D341Med (cell line): Measurements from ENCODE around the gene UGT3A1.
"Not testable (repeated sequence)": the region's sequence is repeated elsewhere in the genome, so short reads cannot be mapped to it uniquely, and the experiment has no call there.

ENCODE experiments used
- DNase-seq: peaks from one replicate; pipeline ENCODE4 v3.0.0; 2012; ENCODE audit warnings: low spot score

UGT3A1 gene

DNA sequence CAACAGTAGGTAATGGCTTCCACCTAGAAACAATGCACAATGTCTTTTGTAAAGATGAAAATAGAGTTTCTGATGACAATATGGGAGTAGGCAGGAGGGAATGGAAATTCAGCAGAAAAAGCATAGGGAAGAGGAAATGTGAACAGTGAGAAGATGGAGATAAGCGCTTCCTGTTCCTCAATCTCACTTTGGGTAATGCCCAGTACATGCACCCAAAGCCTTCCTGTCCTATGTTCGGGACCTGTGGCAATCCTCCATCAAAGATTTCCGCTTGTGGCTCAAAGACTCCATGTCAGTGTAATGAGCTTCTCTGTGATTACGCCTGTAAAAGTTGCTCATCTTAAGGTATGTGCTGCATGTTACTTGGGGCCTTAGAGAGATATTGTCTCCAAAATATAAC, 2.7 kb downstream of the UGT3A1 start:
- no peak for DNase-seq

DNA sequence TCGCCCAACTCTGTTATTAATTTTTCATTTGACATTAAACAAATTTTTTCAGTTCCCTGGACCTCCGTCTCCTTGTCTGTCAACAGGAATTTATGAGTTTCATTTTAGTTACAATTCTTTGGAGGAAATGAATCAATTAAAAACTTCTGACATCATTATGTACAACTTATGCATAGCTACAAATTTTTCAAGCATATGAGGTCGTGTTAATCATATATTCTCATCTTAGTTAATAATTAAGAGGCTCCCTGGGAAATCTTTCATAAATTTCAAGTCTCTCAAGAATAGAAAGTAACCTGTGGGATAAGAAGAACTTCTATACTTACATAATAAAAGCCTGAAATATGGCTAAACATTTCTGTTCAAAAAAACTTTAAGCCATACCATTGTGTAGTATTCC, 3.4 kb downstream of the UGT3A1 start:
- DNase-seq, result no peak

DNA sequence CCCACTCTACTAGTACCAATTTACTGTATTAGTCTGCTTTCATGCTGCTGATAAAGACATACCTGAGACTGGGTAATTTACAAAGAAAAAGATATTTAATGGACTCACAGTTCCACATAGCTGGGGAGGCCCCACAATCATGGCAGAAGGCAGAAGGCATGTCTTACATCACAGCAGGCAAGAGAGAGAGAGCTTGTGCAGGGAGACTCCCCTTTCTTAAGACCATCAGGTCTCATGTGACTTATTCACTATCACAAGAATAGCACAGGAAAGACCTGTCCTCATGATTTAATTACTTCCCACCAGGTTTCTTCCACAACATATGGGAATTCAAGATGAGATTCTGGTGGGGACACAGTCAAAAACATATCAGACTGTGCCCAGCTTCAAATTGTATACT, 11.5 kb downstream of the UGT3A1 start:
- DNase-seq, result no peak

DNA sequence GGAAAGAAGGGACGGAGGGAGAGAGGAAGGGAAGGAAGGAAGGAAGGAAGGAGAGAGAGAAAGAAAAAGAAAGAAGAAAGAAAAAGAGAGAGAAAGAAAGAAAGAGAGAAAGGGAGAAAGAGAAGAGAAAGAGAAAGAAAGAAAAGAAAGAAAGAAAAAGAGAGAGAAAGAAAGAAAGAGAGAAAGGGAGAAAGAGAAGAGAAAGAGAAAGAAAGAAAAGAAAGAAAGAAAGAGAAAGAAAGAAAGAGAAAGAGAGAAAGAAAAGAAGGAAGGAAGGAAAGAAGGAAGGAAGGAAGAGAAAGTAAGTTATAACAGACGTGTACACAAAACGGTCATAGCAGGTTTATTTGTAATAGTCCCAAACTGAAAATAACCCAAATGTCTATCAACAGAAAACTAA, 14.3 kb downstream of the UGT3A1 start:
- DNase-seq, result not testable (repeated sequence)

DNA sequence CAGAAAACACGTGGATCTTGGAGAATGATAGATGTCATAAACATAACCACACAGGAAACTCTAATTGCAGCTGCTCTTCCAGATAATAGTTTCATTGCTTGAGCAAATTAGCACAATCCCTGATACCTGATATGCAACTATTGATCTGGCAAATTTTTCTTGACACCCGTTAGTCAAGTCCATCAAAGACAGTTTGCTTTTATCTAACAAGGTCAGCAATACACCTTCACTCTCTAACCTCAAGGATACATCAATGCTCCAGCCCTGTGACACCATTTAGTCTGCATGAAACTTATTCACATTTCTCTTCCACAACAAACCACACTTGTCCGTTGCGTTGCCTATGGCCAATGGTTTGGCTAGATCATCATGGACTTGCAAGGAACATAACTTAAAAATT, 16.6 kb downstream of the UGT3A1 start:
- DNase-seq, result no peak

DNA sequence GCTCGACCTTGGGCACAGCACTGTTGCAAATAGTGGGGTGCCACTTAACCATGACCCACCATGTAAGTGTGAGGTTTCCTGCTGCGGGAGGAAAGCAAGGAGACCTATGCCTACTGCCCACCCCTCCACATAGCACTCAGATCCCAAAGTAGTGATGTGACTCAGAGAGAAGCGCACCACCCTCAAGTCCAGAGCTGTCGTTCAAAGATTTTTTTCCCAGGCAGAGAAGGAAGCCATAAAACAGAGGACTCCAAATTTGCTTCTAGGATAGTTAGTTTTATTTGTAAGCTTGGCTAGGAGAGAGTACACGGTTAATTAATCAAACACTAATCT, 19.3 kb downstream of the UGT3A1 start:
- no peak for DNase-seq

DNA sequence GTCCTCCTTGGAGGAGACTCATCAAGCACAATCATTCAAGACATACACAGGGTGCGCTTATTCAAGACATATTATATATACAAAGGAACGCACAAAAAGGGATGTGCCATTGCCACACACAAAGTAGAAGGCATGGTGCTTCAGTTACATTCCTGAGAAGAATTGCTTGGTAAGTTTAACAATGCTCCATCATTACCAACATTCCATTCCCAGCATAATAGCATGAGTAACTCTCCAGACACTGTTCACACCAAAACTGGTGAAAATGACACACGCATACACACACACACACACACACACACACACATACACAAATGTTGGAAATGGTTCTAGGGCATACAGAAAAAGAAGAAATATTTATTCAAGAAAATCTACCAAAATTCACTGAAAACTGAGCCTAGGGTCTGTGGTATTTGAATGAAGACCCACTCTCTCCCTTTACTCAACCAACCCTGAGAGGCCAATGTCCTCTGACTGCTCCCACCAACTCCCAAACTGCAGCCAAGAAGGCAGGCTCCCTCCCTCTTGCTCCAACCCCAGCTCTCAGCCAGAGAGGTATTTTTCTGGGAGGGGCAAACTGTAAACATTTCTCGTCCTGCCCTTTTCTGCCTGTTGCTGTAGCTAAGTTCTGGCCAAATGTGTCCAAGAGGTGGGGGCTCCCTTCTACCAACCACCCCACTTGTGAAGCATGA, 19.9 kb downstream of the UGT3A1 start:
- no peak for DNase-seq

DNA sequence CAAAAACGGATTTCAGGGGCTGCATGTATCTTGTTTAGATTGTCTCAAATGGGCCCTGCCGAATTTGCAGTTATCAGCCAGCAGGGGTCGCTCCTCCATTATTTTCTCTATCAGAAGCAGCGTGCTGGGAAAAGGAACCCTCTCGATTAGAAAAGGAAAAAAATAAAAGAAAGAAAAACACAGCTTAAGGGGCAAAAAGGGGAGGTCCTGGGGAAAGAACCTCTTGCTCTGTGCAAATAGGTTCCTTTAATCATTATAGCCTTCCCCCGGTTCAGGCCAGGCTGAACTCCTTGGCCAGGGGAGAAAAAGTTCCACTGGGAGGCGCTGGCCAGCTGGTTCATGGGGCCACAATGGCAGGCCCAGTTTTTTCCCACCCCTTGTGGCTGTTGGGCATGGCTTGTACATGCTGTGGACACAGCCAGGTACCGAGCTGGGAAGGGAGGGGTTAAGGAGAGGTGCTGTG, 27.8 kb downstream of the UGT3A1 start:
- DNase-seq, result no peak

DNA sequence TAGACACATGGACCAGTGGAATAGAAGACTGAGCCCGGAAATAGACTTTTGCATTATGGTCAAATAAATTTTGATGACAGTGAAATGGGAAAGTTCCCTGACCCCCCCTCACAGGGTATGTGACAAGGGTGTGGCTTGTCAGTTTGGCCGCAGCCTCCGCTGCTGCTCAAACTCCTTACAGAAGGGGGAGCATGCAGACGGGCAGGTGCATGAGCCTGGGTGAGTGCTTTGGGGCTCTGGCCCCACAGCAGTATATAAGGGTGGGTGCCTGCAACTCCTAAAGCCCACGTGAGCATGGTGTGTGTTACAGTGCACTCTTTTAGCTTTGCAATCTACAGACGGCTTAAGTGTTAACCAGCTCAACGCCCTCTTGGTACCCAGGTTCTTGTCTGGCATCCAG, 30.9 kb downstream of the UGT3A1 start:
- DNase-seq, result no peak

DNA sequence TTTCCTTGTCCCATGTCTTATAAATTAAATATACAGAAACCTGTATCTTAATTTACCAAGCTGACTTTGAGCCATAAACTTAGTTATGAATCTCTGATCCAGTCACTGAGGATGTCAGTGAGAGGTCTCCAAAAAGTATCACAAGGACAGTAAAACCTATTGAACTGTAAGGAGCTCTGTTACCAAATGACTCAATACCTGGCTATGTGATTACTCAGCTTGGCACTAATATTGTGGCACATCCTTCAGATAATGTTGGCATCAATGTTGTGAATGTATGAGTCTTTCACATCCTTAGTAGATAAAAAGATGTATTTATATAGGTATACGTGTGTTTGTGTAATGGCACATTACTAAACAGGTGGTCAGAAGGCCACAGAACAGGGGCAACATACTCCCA, 34.8 kb downstream of the UGT3A1 start:
- no peak for DNase-seq

DNA sequence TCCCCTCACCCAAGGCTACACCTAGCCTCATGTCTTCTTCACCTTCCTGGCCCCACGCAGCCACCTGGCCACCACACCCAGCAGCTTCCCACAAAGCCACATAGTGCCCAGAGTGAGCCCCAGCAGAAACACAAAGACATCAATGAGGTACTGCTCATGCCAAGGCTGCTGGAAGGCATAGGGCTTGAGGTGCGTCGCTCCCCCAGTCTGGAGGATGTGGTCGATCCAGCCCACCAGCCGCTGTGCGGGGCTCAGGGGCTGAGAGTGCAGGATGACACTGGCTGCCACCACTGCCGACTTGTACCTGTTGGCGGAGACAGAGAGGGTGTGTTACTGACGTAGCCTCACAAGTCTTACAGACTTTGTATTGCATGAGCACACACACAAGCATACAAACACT, 37.0 kb downstream of the UGT3A1 start:
- DNase-seq, result no peak

DNA sequence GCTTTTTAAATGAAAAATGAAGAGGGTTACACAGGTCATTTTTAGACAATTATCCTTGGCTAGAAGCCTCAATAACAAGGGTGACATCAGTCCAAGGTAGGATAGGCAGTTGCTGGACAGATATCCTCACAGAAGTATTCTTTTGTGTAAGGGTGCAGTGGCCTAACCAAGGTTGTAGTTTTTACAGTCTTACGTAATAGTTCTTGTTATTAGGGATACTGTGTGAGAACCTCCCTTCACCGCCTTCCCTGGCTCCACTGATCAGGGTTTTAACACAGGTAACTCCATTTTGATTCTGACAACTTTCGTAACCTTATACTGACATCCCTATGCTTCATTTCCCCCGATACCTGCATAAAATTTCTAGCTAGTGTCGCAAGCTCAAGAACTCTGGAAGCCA, 44.1 kb downstream of the UGT3A1 start:
- no peak for DNase-seq

DNA sequence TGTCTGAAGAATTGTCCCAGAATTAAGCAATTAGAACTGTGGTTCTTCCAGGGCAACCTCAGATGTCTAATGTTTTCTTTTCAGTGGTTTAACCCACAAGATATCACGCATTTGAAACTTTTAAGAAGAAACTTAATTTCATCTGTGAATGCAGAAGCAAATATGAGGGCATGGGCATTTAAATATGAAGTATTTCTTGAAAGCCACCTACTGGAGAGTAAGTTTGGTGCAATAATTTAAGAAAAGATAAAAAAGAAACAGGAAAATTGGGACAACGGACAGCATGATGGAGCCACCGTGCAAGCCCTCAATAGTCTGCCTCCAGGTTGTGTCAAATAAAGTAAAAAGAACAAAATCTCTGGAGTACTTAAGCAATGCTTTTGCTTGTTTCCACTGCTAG, 51.6 kb downstream of the UGT3A1 start:
- no peak for DNase-seq

DNA sequence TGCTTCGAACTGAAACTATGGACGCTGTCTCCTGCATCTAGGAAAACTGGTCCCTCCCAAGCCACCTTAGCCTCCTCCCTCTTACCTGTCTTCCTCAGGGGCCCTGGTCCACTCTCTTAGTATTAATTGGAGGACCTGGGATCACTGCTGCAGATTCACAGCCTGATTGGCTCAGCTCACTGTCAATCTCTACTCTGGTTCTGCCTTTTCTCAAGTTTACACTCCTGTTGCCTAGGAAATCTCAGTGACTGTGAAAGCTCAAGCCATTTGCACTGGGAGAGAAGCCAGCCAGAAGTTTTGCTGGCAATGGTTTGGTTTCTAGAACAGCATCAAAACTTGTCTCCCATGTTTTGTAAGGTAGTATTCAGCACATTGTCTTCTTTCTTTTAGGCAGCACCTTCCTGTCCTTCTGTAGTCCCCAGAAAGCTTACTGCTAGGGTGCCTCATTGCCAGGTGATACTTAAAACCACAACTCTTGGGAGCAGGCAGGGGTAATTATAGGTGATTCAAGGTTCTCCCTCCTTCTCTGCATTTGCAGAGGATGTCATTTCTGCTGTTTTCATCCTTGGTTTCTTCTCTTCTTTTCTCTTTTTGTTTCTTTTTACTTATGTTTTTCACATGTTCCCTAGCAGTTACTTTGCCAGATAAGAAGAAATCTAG, 52.5 kb downstream of the UGT3A1 start, which contains the start of gene CAPSL:
TSS of gene CAPSL (minus strand) at position 55 of the 660 bp plus-strand sequence. CDS start 17,502 bp downstream, outside the sequence.
- no peak for DNase-seq

DNA sequence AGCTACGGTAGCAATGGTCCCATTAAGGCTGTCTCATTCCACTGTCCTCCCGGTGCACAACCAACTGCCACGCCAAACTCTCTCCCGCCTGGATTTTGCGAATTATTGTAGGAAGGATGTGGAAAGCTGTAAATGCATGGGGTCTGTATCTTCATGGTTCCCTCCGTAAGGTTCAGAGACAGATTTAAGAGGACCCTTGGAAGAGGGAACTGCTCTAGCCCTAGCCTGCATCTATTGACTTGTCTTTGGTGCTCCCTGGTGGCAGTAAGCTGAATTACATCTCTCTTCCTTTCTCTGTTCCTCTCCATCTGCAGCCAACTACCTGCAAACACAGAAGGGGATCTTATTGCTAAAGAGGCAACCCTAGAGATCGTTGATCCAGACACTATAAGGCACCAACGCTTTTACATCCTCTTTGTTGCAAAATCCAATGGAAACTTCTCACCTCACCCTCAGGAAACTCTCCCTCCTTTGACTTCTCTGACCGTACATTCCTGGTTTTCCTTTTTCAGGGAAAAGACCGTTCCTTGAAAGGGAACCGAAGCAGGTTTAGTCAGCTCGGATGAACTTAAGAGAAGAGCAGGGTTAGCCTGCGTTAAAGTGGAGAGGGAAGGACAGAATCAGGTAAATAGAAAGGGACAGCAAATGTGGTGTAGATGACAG, 64.7 kb downstream of the UGT3A1 start:
- peak; percentile 66 for DNase-seq

DNA sequence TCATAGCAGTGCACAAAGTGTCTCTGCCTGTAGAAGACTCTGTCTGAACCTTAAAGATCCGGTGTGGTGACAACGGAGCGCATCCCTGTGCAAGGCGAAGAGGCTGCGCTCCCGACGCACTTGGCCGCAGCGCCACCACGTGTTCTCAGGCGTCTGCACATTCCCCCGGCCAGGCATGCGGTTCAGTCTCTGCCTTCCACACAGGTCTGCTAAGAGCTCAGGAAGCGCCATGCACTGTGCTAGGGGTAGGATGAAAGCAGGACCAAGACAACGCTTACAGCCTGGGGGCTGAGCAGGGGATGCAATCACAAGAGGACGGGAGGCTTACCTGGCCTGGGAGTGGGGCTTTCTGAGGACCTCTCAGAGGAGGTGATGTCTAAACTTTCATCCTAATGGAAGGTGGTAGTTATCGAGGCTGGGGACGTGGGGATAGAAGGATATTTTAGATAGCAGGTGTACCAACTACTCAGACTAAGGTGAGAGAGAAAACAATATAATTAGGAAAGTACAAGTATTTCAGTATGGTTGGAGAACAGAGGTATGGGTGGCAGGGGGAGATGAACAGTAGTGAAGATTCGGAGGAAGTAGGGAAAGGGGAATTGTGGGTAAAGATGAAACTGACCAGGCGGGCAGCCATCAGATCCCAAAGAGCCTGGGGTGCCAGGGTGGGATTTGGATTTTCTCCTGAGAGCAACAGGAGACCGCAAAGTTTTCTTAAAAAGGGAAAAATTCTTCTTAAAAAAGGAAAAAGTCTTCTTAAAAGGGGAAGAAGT, 66.1 kb downstream of the UGT3A1 start:
- peak; percentile 66 for DNase-seq

DNA sequence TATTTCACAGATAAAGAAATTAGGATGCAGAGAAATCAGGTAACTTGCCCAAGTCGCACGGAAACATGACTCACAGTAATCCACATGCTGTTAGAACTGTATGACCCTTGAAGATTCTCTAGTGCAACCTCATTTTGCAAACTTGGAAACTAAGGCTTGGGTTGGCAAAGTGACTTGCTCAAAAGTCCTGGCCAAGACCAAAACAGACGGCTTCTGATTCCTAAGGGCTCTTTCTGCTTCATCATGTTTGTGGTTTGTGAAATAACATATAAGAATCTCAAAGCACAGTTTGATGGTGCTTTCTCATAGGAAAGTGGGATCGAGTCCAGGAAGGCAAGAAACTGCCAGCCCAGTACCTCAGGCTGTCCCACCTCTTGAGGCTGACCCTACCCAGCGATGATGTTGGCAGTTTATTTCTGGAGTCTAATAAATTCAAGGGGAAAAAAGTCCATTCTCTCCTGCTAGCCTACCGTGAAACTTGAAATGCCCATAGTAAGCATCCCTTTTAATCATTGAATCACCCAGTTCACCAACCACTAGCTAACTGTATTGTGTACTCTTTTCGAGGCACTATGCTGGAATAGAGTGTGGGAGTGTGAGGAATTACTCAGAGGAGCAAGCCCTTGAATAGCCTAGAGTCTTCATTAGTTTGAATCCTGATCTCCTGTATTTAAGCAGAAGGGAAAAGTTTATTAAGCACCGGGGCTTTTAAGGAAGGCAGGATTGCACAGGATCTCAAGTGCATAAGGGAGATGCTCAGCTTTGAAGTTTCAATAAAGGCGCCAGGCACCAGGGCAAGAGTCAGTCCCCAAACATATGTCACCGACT, 66.9 kb downstream of the UGT3A1 start:
- DNase-seq, result no peak

DNA sequence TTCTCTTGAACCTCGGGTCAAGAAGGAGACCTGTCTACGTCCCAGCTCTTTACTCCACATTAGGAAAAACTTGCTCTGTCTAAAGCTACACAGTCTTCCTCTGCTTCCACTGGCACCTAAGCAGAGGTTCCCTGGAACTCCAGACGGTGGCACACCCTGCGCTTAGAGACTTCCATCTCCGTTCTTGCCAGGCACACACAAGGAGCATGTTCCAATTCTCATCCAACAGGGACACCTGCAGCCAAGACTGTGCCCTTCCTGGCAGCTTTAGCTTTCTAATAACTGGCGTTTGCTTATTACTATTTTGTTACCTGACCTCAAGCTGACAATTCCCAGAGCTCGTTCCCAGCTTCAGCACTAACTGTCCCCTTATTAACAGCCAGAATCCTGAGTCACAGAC, 68.7 kb downstream of the UGT3A1 start:
- DNase-seq, result no peak

DNA sequence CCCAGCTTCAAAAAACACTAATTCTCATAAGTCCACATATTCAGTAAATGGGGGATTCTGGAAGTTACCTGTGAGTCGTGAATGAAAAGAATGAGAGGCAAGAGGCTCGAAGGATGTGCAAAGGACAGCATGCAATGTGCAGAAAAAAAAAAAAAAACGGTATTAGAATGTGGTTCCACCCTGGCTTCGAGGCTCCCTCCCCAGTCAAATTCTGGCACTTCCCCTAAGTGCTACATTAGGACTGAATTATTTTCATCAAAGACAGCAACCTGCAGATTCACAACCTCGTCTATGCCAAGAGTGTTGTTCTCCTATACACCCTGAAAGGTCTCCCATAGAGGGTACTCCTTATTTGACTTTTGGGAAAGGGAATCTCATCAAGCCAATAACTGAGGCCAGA, 69.3 kb downstream of the UGT3A1 start:
- DNase-seq, result no peak

DNA sequence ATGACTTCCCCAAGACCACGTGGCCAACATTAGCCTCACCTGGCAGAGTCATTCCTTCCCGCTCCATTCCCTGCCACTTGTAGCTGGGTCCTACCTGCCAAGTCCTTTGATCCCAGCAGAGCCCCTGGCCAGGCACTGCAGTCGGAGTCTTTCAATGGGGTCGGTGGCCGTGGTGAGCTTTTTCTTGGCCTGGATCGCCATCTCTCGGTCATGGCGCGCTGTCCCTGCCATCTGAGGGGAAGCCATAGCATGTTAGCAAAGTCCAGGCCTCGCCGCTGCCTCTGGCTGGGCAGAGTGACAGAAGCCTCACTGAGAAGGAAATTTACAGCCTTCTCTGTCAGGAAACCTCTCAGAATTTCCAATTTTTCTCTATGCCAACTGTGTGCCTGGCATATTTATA, 70.3 kb downstream of the UGT3A1 start:
- DNase-seq, result no peak

DNA sequence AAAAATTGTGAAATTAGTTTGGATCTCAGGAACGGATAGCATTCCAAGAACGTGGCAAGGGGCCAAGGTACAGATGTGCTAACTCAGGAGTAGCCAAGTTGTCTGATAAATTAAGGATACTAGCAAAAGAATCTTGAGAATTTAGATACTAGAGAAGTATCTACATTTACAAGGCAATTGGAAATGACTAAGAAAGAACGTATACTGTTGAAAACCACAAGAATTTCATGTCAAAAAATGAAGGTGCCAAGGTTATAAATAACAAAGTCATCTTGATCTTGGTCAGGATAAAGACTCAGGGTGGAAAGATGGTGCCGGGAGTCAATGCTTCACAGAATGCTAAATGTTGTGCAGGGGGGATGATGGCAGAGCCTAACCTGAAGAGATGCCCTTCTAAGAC, 72.0 kb downstream of the UGT3A1 start:
- no peak for DNase-seq

DNA sequence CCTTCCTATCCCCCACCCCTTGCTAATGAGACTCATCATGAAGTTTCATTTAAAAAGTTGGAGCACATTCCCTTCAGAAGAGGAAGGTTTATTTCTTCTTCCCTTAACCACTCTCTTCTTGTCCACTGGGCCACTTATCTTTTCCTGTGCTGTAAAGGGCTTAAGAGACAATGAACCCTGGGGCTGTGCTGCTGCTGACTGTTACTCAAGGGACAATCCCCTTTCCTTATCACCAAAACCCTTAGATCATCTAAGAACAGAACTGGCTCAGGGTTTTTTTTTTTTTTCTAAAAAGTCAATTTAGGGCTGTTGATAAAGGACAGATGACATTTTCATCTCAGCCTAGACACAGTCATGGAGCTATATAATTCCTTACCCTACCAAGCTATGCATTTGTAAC, 82.4 kb downstream of the UGT3A1 start:
- no peak for DNase-seq
